ENCODE data around the gene SLC38A3. TPM values are rescaled to one million over a fixed set of nuclear protein-coding genes. Genes with fewer than 3 reads are reported as not detected.

SLC38A3 gene
- total and polyA plus RNA-seq, 9 of the 15 experiments (the other 6 are each of a cell fraction or from before 2014, with no cell fraction given), result 0.09 to 0.38 (median 0.16) TPM; not detected in 6

DNA sequence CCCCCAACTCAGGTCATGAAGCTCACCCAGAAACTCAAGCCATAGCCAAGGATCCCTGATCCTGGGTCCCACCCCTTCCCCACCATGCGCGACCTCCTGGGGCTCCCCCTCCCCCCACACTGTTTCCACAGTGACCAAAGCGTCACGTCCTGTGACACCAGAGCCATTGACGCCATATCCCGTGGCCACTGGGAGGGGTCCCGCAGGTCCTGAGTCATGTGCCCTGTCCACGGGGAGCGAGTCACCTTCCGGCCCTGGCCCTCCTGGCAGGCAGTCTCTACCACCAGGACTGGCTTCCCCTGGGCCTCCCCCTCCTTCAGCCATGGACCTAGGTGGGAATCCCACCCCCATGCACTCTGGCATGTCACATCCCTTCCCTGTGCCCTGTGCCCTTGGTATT is 34.4 kb upstream of the SLC38A3 start:
- ChIA-PET CTCF (ENCODE audit: low intra/inter-chr PET ratio) (no interaction called here), POLR2A (interaction anchor here (0.9 kb wide), 1 partner anchor 34 kb away, joined by 4 read pairs; no protein-coding TSS in a partner anchor)
- Histone ChIP-seq H4K20me1 (replicated peaks; ENCODE audit: control insufficient read depth, insufficient read depth, low read length) (no peaks in the 10 kb centered on the region), H3K9ac (ENCODE audit: insufficient read depth in 1 of 2, low read depth in 2 of 2, low read length in 2 of 2) (peak overlapping the region in 1 of 2 experiments; percentile 35; a peak in 1 of 4 replicates), H3K4me3 (no peak overlapping the region), H3K27me3 (ENCODE audit: control insufficient read depth in 2 of 2, insufficient read depth in 2 of 2, low read length in 2 of 2) (no peaks in the 10 kb centered on the region), H3K9me3 (replicated peaks; ENCODE audit: control insufficient read depth, insufficient read depth, low read depth, low read length) (no peaks in the 10 kb centered on the region), H3K79me2 (ENCODE audit: control insufficient read depth, insufficient read depth, low read length) (no peaks in the 10 kb centered on the region), H3K4me1 (replicated peaks in 1 of 2; ENCODE audit: control insufficient read depth in 2 of 2, insufficient read depth in 2 of 2, low read length in 2 of 2) (peaks cover 0 to 41% of the 10 kb centered on the region in 2 experiments; a peak in 3 of 5 replicates), H3K9me1 (ENCODE audit: control insufficient read depth, insufficient read depth, low read length) (no peaks in the 10 kb centered on the region), H2AFZ (ENCODE audit: low read depth, low read length) (peak overlapping the region; percentile 31; the same call in 1 of the 2 replicates), H3K4me2 (ENCODE audit: insufficient read depth, low read length) (no peak overlapping the region), H3K36me3 (ENCODE audit: control insufficient read depth, insufficient read depth, low read length) (no peaks in the 10 kb centered on the region), H3K27ac (ENCODE audit: extremely low read depth, low read depth, low read length) (no peak overlapping the region; the same call in 2 of the 3 replicates)
- peak; percentile 38 to 47 (median 45) for DNase-seq (ENCODE audit: extremely low read depth in 1 of 4, low spot score in 3 of 4)
- intact Hi-C loops (cut with micrococcal nuclease), result no loop called here
- ATAC-seq, result peak; percentile 63
- WGBS (ENCODE audit: insufficient coverage, low coverage, missing lambda C conversion rate), result 23% methylated on average over 6 of the region's 10 CpGs
- no peak for FAIRE-seq
- in situ Hi-C loops (cut with MboI), result no loop called here
- BruUV-seq (replicated peaks), result no TSS peak
- no peak for TF ChIP-seq HNRNPH1 (optimal IDR thresholded peaks at IDR 0.05; ENCODE audit: low read depth, low read length)
- TF ChIP-seq NFRKB (IDR thresholded peaks at IDR 0.05; ENCODE audit: low read depth), result no peak
- peak; percentile 29; the same call in 1 of the 2 replicates for TF ChIP-seq RAD51 (IDR thresholded peaks at IDR 0.05; ENCODE audit: borderline replicate concordance, low read depth)
- no peak for TF ChIP-seq MEIS2 (IDR thresholded peaks at IDR 0.05; ENCODE audit: partially characterized antibody)
- no peak for TF ChIP-seq RUNX1 (IDR thresholded peaks at IDR 0.05; ENCODE audit: low read depth)
- no peak for TF ChIP-seq EWSR1 (IDR thresholded peaks at IDR 0.05; ENCODE audit: borderline replicate concordance, low read depth, partially characterized antibody)
- no peak for TF ChIP-seq CCNT2 (IDR thresholded peaks at IDR 0.05; ENCODE audit: borderline replicate concordance, extremely low read depth, insufficient read length, low read depth, low read length)
- TF ChIP-seq, protein P1, sequence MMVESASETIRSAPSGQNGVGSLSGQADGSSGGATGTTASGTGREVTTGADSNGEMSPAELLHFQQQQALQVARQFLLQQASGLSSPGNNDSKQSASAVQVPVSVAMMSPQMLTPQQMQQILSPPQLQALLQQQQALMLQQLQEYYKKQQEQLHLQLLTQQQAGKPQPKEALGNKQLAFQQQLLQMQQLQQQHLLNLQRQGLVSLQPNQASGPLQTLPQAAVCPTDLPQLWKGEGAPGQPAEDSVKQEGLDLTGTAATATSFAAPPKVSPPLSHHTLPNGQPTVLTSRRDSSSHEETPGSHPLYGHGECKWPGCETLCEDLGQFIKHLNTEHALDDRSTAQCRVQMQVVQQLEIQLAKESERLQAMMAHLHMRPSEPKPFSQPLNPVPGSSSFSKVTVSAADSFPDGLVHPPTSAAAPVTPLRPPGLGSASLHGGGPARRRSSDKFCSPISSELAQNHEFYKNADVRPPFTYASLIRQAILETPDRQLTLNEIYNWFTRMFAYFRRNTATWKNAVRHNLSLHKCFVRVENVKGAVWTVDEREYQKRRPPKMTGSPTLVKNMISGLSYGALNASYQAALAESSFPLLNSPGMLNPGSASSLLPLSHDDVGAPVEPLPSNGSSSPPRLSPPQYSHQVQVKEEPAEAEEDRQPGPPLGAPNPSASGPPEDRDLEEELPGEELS (CRISPR knock-in tag; IDR thresholded peaks at IDR 0.05; ENCODE audit: borderline replicate concordance), result no peak
- TF ChIP-seq POLR2AphosphoS2 (IDR thresholded peaks at IDR 0.05; ENCODE audit: low read length), result no peak
- TF ChIP-seq EP300 (IDR thresholded peaks at IDR 0.05; ENCODE audit: low read length), result no peak
- TF ChIP-seq FOSL1 (tag; conservative IDR thresholded peaks at IDR 0.05), result peak; percentile 61
- TF ChIP-seq ZC3H11A (IDR thresholded peaks at IDR 0.05; ENCODE audit: low read depth, low read length), result no peak
- TF ChIP-seq ZNF384 (IDR thresholded peaks at IDR 0.05; ENCODE audit: low read depth, low read length), result no peak
- TF ChIP-seq, protein P2, sequence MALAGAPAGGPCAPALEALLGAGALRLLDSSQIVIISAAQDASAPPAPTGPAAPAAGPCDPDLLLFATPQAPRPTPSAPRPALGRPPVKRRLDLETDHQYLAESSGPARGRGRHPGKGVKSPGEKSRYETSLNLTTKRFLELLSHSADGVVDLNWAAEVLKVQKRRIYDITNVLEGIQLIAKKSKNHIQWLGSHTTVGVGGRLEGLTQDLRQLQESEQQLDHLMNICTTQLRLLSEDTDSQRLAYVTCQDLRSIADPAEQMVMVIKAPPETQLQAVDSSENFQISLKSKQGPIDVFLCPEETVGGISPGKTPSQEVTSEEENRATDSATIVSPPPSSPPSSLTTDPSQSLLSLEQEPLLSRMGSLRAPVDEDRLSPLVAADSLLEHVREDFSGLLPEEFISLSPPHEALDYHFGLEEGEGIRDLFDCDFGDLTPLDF (CRISPR knock-in tag; IDR thresholded peaks at IDR 0.05), result no peak
- no peak for TF ChIP-seq EGR1 (conservative IDR thresholded peaks at IDR 0.05)
- no peak for TF ChIP-seq TBL1XR1 (IDR thresholded peaks at IDR 0.05; ENCODE audit: low read length in 2 of 2)
- no peak for TF ChIP-seq ZNF124 (CRISPR knock-in tag; IDR thresholded peaks at IDR 0.05)
- no peak for TF ChIP-seq ZNF3 (CRISPR knock-in tag; IDR thresholded peaks at IDR 0.05)
- TF ChIP-seq JUND (IDR thresholded peaks at IDR 0.05; ENCODE audit: borderline replicate concordance, low read depth, low read length), result peak; percentile 43; the same call in 1 of the 2 replicates
- no peak for TF ChIP-seq JUND (tag; IDR thresholded peaks at IDR 0.05; ENCODE audit: borderline replicate concordance, low read depth, low read length)
- TF ChIP-seq RFX5 (IDR thresholded peaks at IDR 0.05; ENCODE audit: low read depth, low read length), result no peak
- no peak for TF ChIP-seq CCAR2 (IDR thresholded peaks at IDR 0.05; ENCODE audit: low read depth, low read length)
- TF ChIP-seq POU5F1 (IDR thresholded peaks at IDR 0.05; ENCODE audit: borderline replicate concordance, low read depth, low read length, partially characterized antibody), result no peak

All from K562 (cell line).